H1 (cell line): ENCODE results near the gene PRKACA. TPM values are rescaled to one million over a fixed set of nuclear protein-coding genes. Genes with fewer than 3 reads are reported as not detected.

Experiments used
- USF2 ChIP-seq: IDR thresholded peaks from 2 replicates; pipeline ENCODE4 v1.6.1; 2011; ENCODE audit warnings: low read length, improper control_type of control experiment
- polyA plus RNA-seq, 7 experiments: library from polyadenylated mRNA; depleted of rRNA in 3 of 7; stranded (reverse) in 5 of 7; unstranded in 2 of 7; fragments of >200 nt in 5 of 7; fragments of 200-250 nt in 2 of 7; gene quantifications; 1 replicate in 5 of 7; 2 replicates in 1 of 7; 4 replicates in 1 of 7; pipeline versions ENCODE4 v1.2.1 to v1.2.3, GENCODE V29; 2011 to 2013; ENCODE audit warnings: missing spikeins in 2 of 7, mixed read lengths in 2 of 7
- total RNA-seq: library from RNA; stranded (reverse); fragmentation: NEBNext Ultra II Directional; extraction: Animal tissue kit (Norgen Biotek cat#: 25700); gene quantifications from 2 replicates; pipeline ENCODE4 v1.2.1, GENCODE V29; 2021

The PRKACA gene
- total and polyA plus RNA-seq, 2 of the 8 experiments (the other 6 are each of a cell fraction or from before 2014, with no cell fraction given), result 14.2 to 48.2 TPM

GRCh38 chr19:14059093-14059480 is 58.5 kb downstream of the PRKACA start (continued):
- no peak for TF ChIP-seq USF2
